Activated CD4-positive, alpha-beta T cell treated with anti-CD3 and anti-CD28 coated beads for 1 hour (primary cell): ENCODE measurements around the gene GNGT2.

Experiments
- DNase-seq: peaks from one replicate; pipeline ENCODE4 v3.0.0-alpha.2; 2020

GNGT2 gene

GRCh38 chr17:49210158-49211029, at the start of gene GNGT2, which contains the start of gene ABI3:
GNGT2 (minus strand) TSS chr17:49210574; CDS start chr17:49207422, 3,152 bp downstream.
ABI3 (plus strand) TSS chr17:49210707; CDS start chr17:49210725, 18 bp downstream.
- peak; percentile 41 for DNase-seq

GRCh38 chr17:49259663-49260010, 49.3 kb upstream of the GNGT2 start:
- no peak for DNase-seq

- DNase-seq: no peak
Measured at GRCh38 chr17:49258394-49258793, 48.0 kb upstream of the GNGT2 start.

GRCh38 chr17:49255125-49255524, 44.8 kb upstream of the GNGT2 start:
- DNase-seq: no peak

- DNase-seq: no peak
Measured at GRCh38 chr17:49254066-49254465, 43.7 kb upstream of the GNGT2 start.

GRCh38 chr17:49252148-49252695, 41.8 kb upstream of the GNGT2 start:
- no peak for DNase-seq

- no peak for DNase-seq
Measured at GRCh38 chr17:49249890-49250522, 39.6 kb upstream of the GNGT2 start.

- no peak for DNase-seq
Measured at GRCh38 chr17:49249292-49249794, 39.0 kb upstream of the GNGT2 start.

GRCh38 chr17:49247944-49248343, 37.6 kb upstream of the GNGT2 start:
- DNase-seq: no peak

GRCh38 chr17:49244839-49245238, 34.5 kb upstream of the GNGT2 start:
- no peak for DNase-seq

- no peak for DNase-seq
Measured at GRCh38 chr17:49242813-49243212, 32.4 kb upstream of the GNGT2 start.

GRCh38 chr17:49241692-49242397, 31.5 kb upstream of the GNGT2 start:
- no peak for DNase-seq

GRCh38 chr17:49241040-49241439, 30.7 kb upstream of the GNGT2 start:
- no peak for DNase-seq

- DNase-seq: no peak
Measured at GRCh38 chr17:49240619-49241018, 30.2 kb upstream of the GNGT2 start.

- DNase-seq: no peak
Measured at GRCh38 chr17:49239963-49240362, 29.6 kb upstream of the GNGT2 start.

- no peak for DNase-seq
Measured at GRCh38 chr17:49235896-49236295, 25.5 kb upstream of the GNGT2 start.

GRCh38 chr17:49234509-49235080, 24.2 kb upstream of the GNGT2 start:
- DNase-seq: no peak

- DNase-seq: no peak
Measured at GRCh38 chr17:49231563-49231894, 21.2 kb upstream of the GNGT2 start.

- DNase-seq: peak; percentile 76
Measured at GRCh38 chr17:49230636-49231562, 20.5 kb upstream of the GNGT2 start, which contains the start of gene PHOSPHO1. PHOSPHO1 (minus strand) TSS chr17:49230787; CDS start chr17:49226691, 4,096 bp downstream.

- DNase-seq: no peak
Measured at GRCh38 chr17:49229805-49230600, 19.6 kb upstream of the GNGT2 start.
